ENCODE data around the gene ZFP91. TPM values are rescaled to one million over a fixed set of nuclear protein-coding genes. Genes with fewer than 3 reads are reported as not detected.

ZFP91 gene
- total and polyA plus RNA-seq, 2 donors (not counting 3 experiments of a cell fraction or from before 2014, with no cell fraction given) = 20.2 to 52.0 TPM

- Histone ChIP-seq H3K4me2 (ENCODE audit: insufficient read depth, low read length) (peak overlapping the region; percentile 78), H3K79me2 (ENCODE audit: control insufficient read depth, insufficient read depth, low read length) (peaks cover 37% of the 10 kb centered on the region), H3K9ac (replicated peaks; ENCODE audit: extremely low read depth, insufficient read depth, low read length) (peak overlapping the region; percentile 100), H3K9me1 (replicated peaks; ENCODE audit: control insufficient read depth, extremely low read depth, insufficient read depth, low read length) (no peaks in the 10 kb centered on the region), H3K4me3 (replicated peaks in 1 of 3; ENCODE audit: insufficient read depth in 1 of 3, low read depth in 1 of 3, low read length in 3 of 3) (peak overlapping the region; percentile 59 to 85 (median 59)), H2AFZ (ENCODE audit: low read depth, low read length) (peak overlapping the region; percentile 12), H3K36me3 (ENCODE audit: control insufficient read depth in 2 of 2, extremely low read depth in 1 of 2, insufficient read depth in 2 of 2, low read length in 2 of 2) (no peaks in the 10 kb centered on the region), H3K27me3 (ENCODE audit: control insufficient read depth in 2 of 2, insufficient read depth in 2 of 2, low read length in 2 of 2) (no peaks in the 10 kb centered on the region), H4K20me1 (replicated peaks; ENCODE audit: control insufficient read depth, extremely low read depth, insufficient read depth, low read length) (no peaks in the 10 kb centered on the region), H3K27ac (ENCODE audit: insufficient read depth, low read depth, low read length) (peak overlapping the region; percentile 99), H3K4me1 (ENCODE audit: control insufficient read depth, extremely low read depth, insufficient read depth, low read length) (peaks cover 51% of the 10 kb centered on the region), H3K9me3 (replicated peaks; ENCODE audit: control insufficient read depth, insufficient read depth, low read length) (no peaks in the 10 kb centered on the region)
- FAIRE-seq (peak; percentile 95), DNase-seq (ENCODE audit: low read depth, low spot score) (peak; percentile 99)
- ChIA-PET POLR2A (no interaction called here), CTCF (interaction anchor here (0.9 to 5.8 kb wide), 6 partner anchors 10 to 580 kb away, joined by 3 to 62 read pairs (median 6); no protein-coding TSS in a partner anchor)
- BruUV-seq (replicated peaks) = no TSS peak
- peak; percentile 25 for TF ChIP-seq JUN (IDR thresholded peaks at IDR 0.05; ENCODE audit: borderline replicate concordance, insufficient read depth, insufficient read length, low read depth)
- no peak for TF ChIP-seq MAX (IDR thresholded peaks at IDR 0.05; ENCODE audit: insufficient read depth, insufficient read length)
- TF ChIP-seq POLR2A (IDR thresholded peaks at IDR 0.05; ENCODE audit: low read depth, low read length) = peak; percentile 19
- intact Hi-C loops (cut with micrococcal nuclease) (loop anchor here (1.0 to 10.0 kb wide), 8 partner anchors 49 to 1263 kb away; partner anchors contain the start of genes FAM111B, MED19 and TMX2), dilution Hi-C loops (cut with MboI; ENCODE audit: extremely low pct_ligation_motif_present, low sequenced_read_pairs) (no loop called here)
Observed at GRCh38 chr11:58578136-58578634, 678 bp upstream of the ZFP91 start.

- POLR2A ChIA-PET = no interaction called here
- no peaks in the 10 kb centered on the region for H3K9me1 ChIP-seq (replicated peaks; ENCODE audit: control insufficient read depth, extremely low read depth, insufficient read depth, low read length)
- no peaks in the 10 kb centered on the region for H3K9me3 ChIP-seq (replicated peaks; ENCODE audit: control insufficient read depth, insufficient read depth, low read length)
- no peaks in the 10 kb centered on the region for H3K27me3 ChIP-seq (ENCODE audit: control insufficient read depth in 2 of 2, insufficient read depth in 2 of 2, low read length in 2 of 2)
- no TSS peak for BruUV-seq (replicated peaks)
- H3K4me3 ChIP-seq (replicated peaks in 1 of 3; ENCODE audit: insufficient read depth in 1 of 3, low read depth in 1 of 3, low read length in 3 of 3) = peak overlapping the region; percentile 59 to 92 (median 76)
- peak overlapping the region; percentile 93 for H3K4me2 ChIP-seq (ENCODE audit: insufficient read depth, low read length)
- H3K27ac ChIP-seq (ENCODE audit: insufficient read depth, low read depth, low read length) = peak overlapping the region; percentile 95
- peak; percentile 88 for DNase-seq (ENCODE audit: low read depth, low spot score)
- H3K4me1 ChIP-seq (ENCODE audit: control insufficient read depth, extremely low read depth, insufficient read depth, low read length) = peaks cover 38% of the 10 kb centered on the region
- H3K9ac ChIP-seq (replicated peaks; ENCODE audit: extremely low read depth, insufficient read depth, low read length) = peak overlapping the region; percentile 97
- peak; percentile 15 for FAIRE-seq
- H3K79me2 ChIP-seq (ENCODE audit: control insufficient read depth, insufficient read depth, low read length) = peaks cover 49% of the 10 kb centered on the region
- intact Hi-C loops (cut with micrococcal nuclease) = loop anchor here (2.0 to 10.0 kb wide), 6 partner anchors 527 to 1265 kb away; partner anchors contain the start of genes FAM111B, MED19 and TMX2
- no peaks in the 10 kb centered on the region for H3K36me3 ChIP-seq (ENCODE audit: control insufficient read depth in 2 of 2, extremely low read depth in 1 of 2, insufficient read depth in 2 of 2, low read length in 2 of 2)
- peak overlapping the region; percentile 60 for H2AFZ ChIP-seq (ENCODE audit: low read depth, low read length)
- dilution Hi-C loops (cut with MboI; ENCODE audit: extremely low pct_ligation_motif_present, low sequenced_read_pairs) = no loop called here
- CTCF ChIA-PET = interaction anchor here (0.6 to 5.8 kb wide), 2 partner anchors 11 to 13 kb away, joined by 3 to 62 read pairs; no protein-coding TSS in a partner anchor
- TF ChIP-seq EZH2 (IDR thresholded peaks at IDR 0.05; ENCODE audit: borderline replicate concordance, low read depth, low read length, severe bottlenecking) = no peak
- TF ChIP-seq MYC (IDR thresholded peaks at IDR 0.05; ENCODE audit: low read depth, low read length) = peak; percentile 99
- TF ChIP-seq GATA2 (IDR thresholded peaks at IDR 0.05; ENCODE audit: insufficient read depth, insufficient read length, low read depth, low read length) = no peak
- peak; percentile 97 for TF ChIP-seq MAX (IDR thresholded peaks at IDR 0.05; ENCODE audit: insufficient read depth, insufficient read length)
- TF ChIP-seq CTCF (IDR thresholded peaks at IDR 0.05; ENCODE audit: extremely low read depth in 1 of 2, insufficient read depth in 1 of 2, low read depth in 1 of 2, low read length in 2 of 2) = peak; percentile 84 to 92
- TF ChIP-seq POLR2A (IDR thresholded peaks at IDR 0.05; ENCODE audit: low read depth, low read length) = peak; percentile 97
- no peak for TF ChIP-seq JUN (IDR thresholded peaks at IDR 0.05; ENCODE audit: borderline replicate concordance, insufficient read depth, insufficient read length, low read depth)
- TF ChIP-seq POLR2AphosphoS5 (IDR thresholded peaks at IDR 0.05; ENCODE audit: insufficient read depth, low read depth, low read length) = peak; percentile 96
- no peaks in the 10 kb centered on the region for H4K20me1 ChIP-seq (replicated peaks; ENCODE audit: control insufficient read depth, extremely low read depth, insufficient read depth, low read length)
Observed at GRCh38 chr11:58579192-58580129, 598 bp downstream of the ZFP91 start.

All from endothelial cell of umbilical vein (primary cell).